Vagina (tissue), 2 donors: ENCODE measurements around the gene TCF7. TPM values are rescaled to one million over a fixed set of nuclear protein-coding genes. Genes with fewer than 3 reads are reported as not detected.

Experiments
- DNase-seq, 2 donors: peaks; one replicate each; pipeline ENCODE4 v3.0.0-alpha.2; 2017; ENCODE audit errors: extremely low spot score in 2 of 2
- H3K27ac ChIP-seq: fragments of 200-600 bp; sonication (generic); one replicate; pipeline ENCODE4 v1.5.1; 2019
- H3K27me3 ChIP-seq: fragments of 200-600 bp; sonication (generic); one replicate; pipeline ENCODE4 v1.5.1; 2019
- H3K36me3 ChIP-seq, 2 donors: fragments of 200-600 bp; sonication (generic); one replicate each; pipeline ENCODE4 v1.5.1; 2017 to 2019
- H3K4me1 ChIP-seq: fragments of 200-600 bp; sonication (generic); one replicate; pipeline ENCODE4 v1.5.1; 2019
- H3K4me3 ChIP-seq, 2 donors: fragments of 200-600 bp; sonication (generic); 1 replicate in 1 of 2; 2 replicates in 1 of 2; pipeline ENCODE4 v1.5.1; 2016 to 2019
- H3K9me3 ChIP-seq: fragments of 200-600 bp; sonication (generic); one replicate; pipeline ENCODE4 v1.5.1; 2019
- CTCF ChIP-seq, 3 experiments: fragments of 450-650 bp in 2 of 3; fragments of 200-600 bp in 1 of 3; sonication (generic) in 1 of 3; IDR thresholded peaks; one replicate each; pipeline ENCODE4 v1.5.1; 2017 to 2019; ENCODE audit warnings: antibody characterized with exemption in 3 of 3, mild to moderate bottlenecking in 2 of 3, moderate library complexity in 2 of 3
- POLR2A ChIP-seq, 2 donors: fragments of 450-650 bp; IDR thresholded peaks; one replicate each; pipeline ENCODE4 v1.6.1; 2017; ENCODE audit warnings: antibody characterized with exemption in 2 of 2, mild to moderate bottlenecking in 2 of 2, moderate library complexity in 2 of 2
- POLR2AphosphoS5 ChIP-seq, 2 donors: sonication (generic); formaldehyde crosslinking; IDR thresholded peaks; one replicate each; pipeline ENCODE4 v1.9.0; 2017; ENCODE audit warnings: antibody characterized with exemption in 2 of 2, mild to moderate bottlenecking in 2 of 2, low read depth in 1 of 2; ENCODE audit not compliant: insufficient read depth in 1 of 2
- intact Hi-C: fragments of 100-400 bp; cut with DNase I; formaldehyde crosslinking; loops from one replicate; pipeline ENCODE4 v1.15.1; 2023
- total RNA-seq: library from RNA; depleted of rRNA; stranded (reverse); fragments of >200 nt; gene quantifications from one replicate; pipeline ENCODE4 v1.2.3, GENCODE V29; 2016

Gene TCF7
- total RNA-seq, 1 donor from 2014 or later, result 1.7 TPM

DNA sequence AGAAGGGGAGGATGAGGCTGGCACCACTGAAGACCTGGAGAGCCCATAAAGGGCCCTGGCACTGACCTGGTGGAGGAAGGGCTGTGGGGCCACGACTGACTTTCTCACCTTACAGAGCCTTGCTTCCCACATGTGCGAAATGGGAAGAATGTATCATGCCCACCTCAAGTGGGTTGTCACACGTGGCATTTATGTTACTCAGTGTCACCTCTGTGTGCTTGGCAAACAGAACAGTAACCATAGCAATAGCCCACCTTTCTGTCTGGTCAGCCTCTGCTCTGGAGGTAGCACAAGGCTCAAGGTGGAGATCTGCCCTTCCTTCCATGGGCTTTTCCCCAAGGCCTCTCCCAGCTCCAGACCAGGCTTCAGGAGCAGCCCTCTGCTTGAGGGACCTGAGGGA is 16.7 kb downstream of the TCF7 start:
- DNase-seq, result no peak
- peaks cover 15% of the 10 kb centered on the region for H3K4me1 ChIP-seq
- no peaks in the 10 kb centered on the region for H3K9me3 ChIP-seq
- no peak overlapping the region for H3K4me3 ChIP-seq
- intact Hi-C loops, result no loop called here
- H3K36me3 ChIP-seq, result peaks cover 0 to 14% of the 10 kb centered on the region in 2 donors
- no peak for TF ChIP-seq CTCF (IDR thresholded peaks at IDR 0.05)
- TF ChIP-seq POLR2A (IDR thresholded peaks at IDR 0.05), result no peak
- no peak for TF ChIP-seq POLR2AphosphoS5 (IDR thresholded peaks at IDR 0.05; ENCODE audit: insufficient read depth in 1 of 2, low read depth in 1 of 2)
- H3K27me3 ChIP-seq, result no peaks in the 10 kb centered on the region
- H3K27ac ChIP-seq, result no peak overlapping the region

DNA sequence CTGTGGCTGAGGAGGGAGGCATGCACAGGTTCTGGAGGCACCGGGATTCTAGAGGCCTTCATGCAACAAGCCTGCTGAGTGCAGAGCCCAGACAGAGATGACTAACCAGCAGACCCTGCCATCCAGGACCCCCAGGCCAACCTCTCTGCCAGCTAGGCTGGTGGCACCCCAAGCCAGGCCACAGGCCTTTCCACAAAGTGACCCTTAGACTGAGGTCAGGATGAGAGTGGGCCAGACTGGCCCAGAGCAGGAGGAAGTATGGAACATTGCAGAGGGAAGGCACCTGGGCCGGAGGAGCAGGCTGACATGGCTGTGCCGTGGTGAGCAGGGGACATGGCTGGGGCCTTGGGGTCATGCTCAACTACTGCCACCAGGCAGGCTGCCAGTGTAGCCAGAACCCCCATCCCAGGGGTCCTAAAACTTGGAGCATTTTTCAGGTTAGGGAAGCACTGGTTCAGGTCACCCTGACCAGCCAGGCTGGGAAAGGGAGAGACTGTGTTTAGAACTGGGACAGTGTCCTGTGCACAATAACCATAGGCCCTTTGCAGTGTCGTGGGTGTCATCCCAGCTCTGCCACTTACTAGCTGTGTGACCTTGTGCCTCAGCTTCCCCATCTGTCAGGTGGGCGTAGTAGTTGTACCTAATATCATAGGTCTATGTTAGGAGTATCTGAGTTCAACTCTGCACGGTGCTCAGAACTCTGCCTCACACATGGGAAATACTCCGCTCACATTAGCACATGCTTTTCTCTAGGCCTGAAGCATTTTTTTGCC is 17.3 kb downstream of the TCF7 start:
- DNase-seq, result no peak
- peaks cover 18% of the 10 kb centered on the region for H3K4me1 ChIP-seq
- intact Hi-C loops, result no loop called here
- H3K27ac ChIP-seq, result no peak overlapping the region
- H3K27me3 ChIP-seq, result no peaks in the 10 kb centered on the region
- no peak for TF ChIP-seq POLR2A (IDR thresholded peaks at IDR 0.05)
- TF ChIP-seq POLR2AphosphoS5 (IDR thresholded peaks at IDR 0.05; ENCODE audit: insufficient read depth in 1 of 2, low read depth in 1 of 2), result no peak
- TF ChIP-seq CTCF (IDR thresholded peaks at IDR 0.05), result no peak
- peaks cover 0 to 20% of the 10 kb centered on the region in 2 donors for H3K36me3 ChIP-seq
- H3K9me3 ChIP-seq, result no peaks in the 10 kb centered on the region
- H3K4me3 ChIP-seq, result no peak overlapping the region

DNA sequence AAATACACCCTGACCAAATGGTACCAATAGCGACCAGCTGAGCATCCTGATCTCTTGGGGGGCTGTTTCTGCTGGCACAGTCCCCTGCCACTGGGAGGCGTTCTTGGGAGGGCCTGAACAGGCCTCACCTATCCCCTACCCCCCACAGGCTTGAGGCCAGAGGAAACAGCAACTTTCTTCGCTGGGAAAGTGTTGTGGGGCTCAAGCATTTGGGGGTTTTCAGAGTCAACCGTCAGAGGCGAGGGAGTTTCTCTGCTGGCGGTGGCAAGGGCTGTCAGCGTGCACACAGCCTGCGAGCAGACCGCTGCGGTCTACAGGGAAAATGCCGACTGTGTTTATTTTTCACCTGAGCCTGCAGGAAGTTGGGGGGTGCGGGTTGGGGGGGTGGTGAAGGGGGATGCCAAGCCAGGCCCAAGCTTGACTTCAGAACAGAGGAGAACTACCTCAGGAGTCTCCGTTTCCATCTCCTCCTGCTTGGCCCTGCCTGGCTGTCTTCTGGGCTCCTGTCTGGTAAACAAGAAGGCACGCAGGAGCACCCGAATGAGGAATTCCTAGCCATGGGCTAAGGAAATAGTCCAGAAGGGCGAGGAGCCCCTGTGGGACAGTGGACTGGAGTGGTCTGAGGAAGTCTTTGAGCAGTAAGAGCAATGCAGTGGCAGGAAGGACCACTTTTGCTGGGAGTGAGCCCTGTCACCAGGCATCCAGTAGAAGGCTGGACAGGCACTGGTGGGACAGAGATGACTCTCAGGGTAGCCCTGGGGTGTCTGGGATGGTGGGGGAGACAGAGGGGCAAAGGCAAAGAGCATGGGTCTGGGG is 18.1 kb downstream of the TCF7 start:
- no peaks in the 10 kb centered on the region for H3K9me3 ChIP-seq
- H3K4me1 ChIP-seq, result peaks cover 16% of the 10 kb centered on the region
- no peaks in the 10 kb centered on the region for H3K27me3 ChIP-seq
- no peak overlapping the region for H3K27ac ChIP-seq
- no peak for DNase-seq
- H3K36me3 ChIP-seq, result peaks cover 0 to 22% of the 10 kb centered on the region in 2 donors
- TF ChIP-seq CTCF (IDR thresholded peaks at IDR 0.05), result no peak
- TF ChIP-seq POLR2AphosphoS5 (IDR thresholded peaks at IDR 0.05; ENCODE audit: insufficient read depth in 1 of 2, low read depth in 1 of 2), result no peak
- no peak for TF ChIP-seq POLR2A (IDR thresholded peaks at IDR 0.05)
- intact Hi-C loops, result no loop called here
- no peak overlapping the region for H3K4me3 ChIP-seq

GRCh38 chr5:134133188-134133994 is 18.9 kb downstream of the TCF7 start:
- peaks cover 0 to 22% of the 10 kb centered on the region in 2 donors for H3K36me3 ChIP-seq
- no peaks in the 10 kb centered on the region for H3K27me3 ChIP-seq
- H3K4me3 ChIP-seq, result no peak overlapping the region
- peaks cover 13% of the 10 kb centered on the region for H3K4me1 ChIP-seq
- TF ChIP-seq POLR2A (IDR thresholded peaks at IDR 0.05) (no peak), POLR2AphosphoS5 (IDR thresholded peaks at IDR 0.05; ENCODE audit: insufficient read depth in 1 of 2, low read depth in 1 of 2) (no peak), CTCF (IDR thresholded peaks at IDR 0.05) (no peak)
- intact Hi-C loops, result no loop called here
- H3K9me3 ChIP-seq, result no peaks in the 10 kb centered on the region
- no peak overlapping the region for H3K27ac ChIP-seq
- DNase-seq, result no peak
